ENCODE results near the gene NUDCD2.

DNA sequence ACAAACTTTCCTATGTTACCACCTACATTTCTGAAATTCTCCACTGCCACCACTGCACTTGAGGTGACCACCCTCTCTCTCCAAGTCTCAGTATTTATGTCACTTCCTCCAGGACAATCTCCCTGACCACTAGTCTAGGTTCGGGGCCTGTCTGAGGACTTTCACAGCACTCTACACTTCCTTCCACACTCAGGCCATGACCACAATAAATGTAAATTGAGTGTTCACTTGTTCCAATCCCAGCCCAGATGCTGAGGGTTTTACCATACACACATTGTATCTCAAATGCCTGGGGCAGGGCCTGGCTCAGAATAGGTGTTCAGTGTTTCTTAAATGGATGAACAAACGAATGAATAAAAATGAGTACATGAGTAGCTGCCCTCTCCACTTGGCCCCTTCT, 49.4 kb downstream of the NUDCD2 start:
- TF ChIP-seq, protein P1, sequence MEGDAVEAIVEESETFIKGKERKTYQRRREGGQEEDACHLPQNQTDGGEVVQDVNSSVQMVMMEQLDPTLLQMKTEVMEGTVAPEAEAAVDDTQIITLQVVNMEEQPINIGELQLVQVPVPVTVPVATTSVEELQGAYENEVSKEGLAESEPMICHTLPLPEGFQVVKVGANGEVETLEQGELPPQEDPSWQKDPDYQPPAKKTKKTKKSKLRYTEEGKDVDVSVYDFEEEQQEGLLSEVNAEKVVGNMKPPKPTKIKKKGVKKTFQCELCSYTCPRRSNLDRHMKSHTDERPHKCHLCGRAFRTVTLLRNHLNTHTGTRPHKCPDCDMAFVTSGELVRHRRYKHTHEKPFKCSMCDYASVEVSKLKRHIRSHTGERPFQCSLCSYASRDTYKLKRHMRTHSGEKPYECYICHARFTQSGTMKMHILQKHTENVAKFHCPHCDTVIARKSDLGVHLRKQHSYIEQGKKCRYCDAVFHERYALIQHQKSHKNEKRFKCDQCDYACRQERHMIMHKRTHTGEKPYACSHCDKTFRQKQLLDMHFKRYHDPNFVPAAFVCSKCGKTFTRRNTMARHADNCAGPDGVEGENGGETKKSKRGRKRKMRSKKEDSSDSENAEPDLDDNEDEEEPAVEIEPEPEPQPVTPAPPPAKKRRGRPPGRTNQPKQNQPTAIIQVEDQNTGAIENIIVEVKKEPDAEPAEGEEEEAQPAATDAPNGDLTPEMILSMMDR (IDR thresholded peaks at IDR 0.05; ENCODE audit: low read length), result no peak
- TF ChIP-seq EZH2 (IDR thresholded peaks at IDR 0.05; ENCODE audit: borderline replicate concordance, low read length), result no peak
